ENCODE data around the gene DAB1.

Gene DAB1

DNA sequence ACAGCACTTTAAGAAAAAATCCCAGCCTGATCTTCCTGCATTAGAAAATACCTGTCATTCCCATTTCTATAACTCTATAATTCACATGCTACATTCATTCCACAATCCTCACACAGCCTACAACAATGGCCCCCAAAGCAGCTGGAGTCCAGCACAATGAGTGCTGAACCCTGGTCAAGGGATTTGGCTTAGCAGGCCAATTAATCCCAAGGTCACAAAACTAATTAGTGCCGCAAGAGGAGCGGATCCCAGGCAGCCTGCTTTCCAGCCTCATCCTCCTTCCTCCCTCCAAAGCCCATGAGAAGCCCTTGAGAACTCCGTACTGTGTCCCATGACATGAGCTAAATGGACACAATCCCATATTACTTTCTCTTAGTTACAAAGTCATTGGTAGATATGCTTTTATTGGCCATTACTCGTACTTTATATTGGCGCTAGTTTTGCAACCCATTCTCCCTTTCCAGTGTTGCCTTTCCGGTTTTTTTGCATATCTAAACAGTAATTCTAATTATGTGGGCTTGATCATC, 94.8 kb downstream of the DAB1 start:
- TF ChIP-seq, protein P1, sequence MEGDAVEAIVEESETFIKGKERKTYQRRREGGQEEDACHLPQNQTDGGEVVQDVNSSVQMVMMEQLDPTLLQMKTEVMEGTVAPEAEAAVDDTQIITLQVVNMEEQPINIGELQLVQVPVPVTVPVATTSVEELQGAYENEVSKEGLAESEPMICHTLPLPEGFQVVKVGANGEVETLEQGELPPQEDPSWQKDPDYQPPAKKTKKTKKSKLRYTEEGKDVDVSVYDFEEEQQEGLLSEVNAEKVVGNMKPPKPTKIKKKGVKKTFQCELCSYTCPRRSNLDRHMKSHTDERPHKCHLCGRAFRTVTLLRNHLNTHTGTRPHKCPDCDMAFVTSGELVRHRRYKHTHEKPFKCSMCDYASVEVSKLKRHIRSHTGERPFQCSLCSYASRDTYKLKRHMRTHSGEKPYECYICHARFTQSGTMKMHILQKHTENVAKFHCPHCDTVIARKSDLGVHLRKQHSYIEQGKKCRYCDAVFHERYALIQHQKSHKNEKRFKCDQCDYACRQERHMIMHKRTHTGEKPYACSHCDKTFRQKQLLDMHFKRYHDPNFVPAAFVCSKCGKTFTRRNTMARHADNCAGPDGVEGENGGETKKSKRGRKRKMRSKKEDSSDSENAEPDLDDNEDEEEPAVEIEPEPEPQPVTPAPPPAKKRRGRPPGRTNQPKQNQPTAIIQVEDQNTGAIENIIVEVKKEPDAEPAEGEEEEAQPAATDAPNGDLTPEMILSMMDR (IDR thresholded peaks at IDR 0.05; ENCODE audit: low read depth, low read length) = no peak
- no peak overlapping the region for H3K4me3 ChIP-seq (replicated peaks in 1 of 2; ENCODE audit: low read depth in 2 of 2, low read length in 2 of 2)
- DNase-seq (ENCODE audit: low read depth in 2 of 2) = no peak

DNA sequence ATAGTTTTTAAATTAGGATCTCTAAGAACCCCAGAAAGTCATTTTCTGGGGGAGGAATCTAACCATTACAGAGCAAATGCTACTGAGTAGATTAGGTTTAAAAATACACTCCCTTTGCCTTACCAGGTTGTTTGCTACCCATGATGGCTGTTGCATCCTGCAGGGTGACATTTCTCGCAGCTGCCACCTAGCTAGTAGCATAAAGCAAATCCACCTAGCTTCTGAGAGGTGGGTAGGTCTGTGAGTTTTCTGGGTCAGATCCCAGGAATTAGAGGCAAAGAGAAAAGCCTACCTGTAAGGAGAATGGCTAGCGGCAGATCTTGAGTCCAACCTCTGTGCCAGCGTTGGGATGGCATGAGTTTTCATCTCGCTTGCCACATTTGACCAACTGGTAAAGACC, 95.9 kb downstream of the DAB1 start:
- DNase-seq (ENCODE audit: low read depth in 2 of 2) = no peak
- TF ChIP-seq, protein P1 (IDR thresholded peaks at IDR 0.05; ENCODE audit: low read depth, low read length) = no peak
- no peak overlapping the region for H3K4me3 ChIP-seq (replicated peaks in 1 of 2; ENCODE audit: low read depth in 2 of 2, low read length in 2 of 2)

DNA sequence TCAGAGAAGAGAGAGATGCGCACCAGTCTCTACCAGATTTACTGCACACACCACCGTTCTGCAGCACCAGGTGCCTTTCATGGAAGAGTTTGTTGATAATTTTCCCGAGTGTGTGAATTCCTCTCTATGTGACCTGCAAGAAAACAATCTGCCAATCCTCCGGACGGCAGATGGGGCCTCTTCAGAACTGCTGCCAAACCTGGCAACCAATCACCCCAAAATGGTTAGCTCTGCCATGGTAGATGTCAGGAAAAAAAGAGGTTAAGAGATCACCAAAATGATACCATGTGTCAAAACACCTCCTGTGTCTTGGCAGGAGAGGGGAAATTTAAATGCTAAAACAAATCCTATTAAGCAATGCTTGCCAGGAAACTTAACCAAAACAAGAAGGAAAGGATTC, 96.5 kb downstream of the DAB1 start:
- no peak for DNase-seq (ENCODE audit: low read depth in 2 of 2)
- no peak overlapping the region for H3K4me3 ChIP-seq (replicated peaks in 1 of 2; ENCODE audit: low read depth in 2 of 2, low read length in 2 of 2)
- TF ChIP-seq, protein P1 (IDR thresholded peaks at IDR 0.05; ENCODE audit: low read depth, low read length) = no peak

GRCh38 chr1:57325536-57325935, 98.3 kb downstream of the DAB1 start:
- no peak overlapping the region for H3K4me3 ChIP-seq (replicated peaks in 1 of 2; ENCODE audit: low read depth in 2 of 2, low read length in 2 of 2)
- TF ChIP-seq, protein P1 (IDR thresholded peaks at IDR 0.05; ENCODE audit: low read depth, low read length) = no peak
- DNase-seq (ENCODE audit: low read depth in 2 of 2) = no peak

DNA sequence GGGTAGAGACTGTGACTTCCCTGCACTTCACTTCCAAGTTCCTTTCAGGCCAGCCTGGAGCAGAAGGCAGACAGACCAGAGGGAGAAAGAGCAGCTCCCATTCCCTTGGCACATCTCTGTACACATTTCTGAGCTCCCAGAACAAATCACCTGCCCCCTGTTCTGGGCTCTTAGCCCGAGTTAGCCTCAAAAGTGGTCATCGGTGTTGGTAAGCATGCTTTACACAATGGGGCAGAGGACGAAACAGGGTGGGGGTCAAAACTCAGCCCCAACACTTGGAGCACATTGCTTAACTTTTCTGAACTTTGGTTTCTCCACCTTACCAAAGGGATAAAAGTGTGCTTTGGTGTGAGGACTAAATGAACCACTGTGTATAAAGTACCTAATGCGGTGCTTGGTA, 98.7 kb downstream of the DAB1 start:
- TF ChIP-seq, protein P1 (IDR thresholded peaks at IDR 0.05; ENCODE audit: low read depth, low read length) = no peak
- no peak overlapping the region for H3K4me3 ChIP-seq (replicated peaks in 1 of 2; ENCODE audit: low read depth in 2 of 2, low read length in 2 of 2)
- DNase-seq (ENCODE audit: low read depth in 2 of 2) = no peak

GRCh38 chr1:57324388-57324787, 99.5 kb downstream of the DAB1 start:
- H3K4me3 ChIP-seq (replicated peaks in 1 of 2; ENCODE audit: low read depth in 2 of 2, low read length in 2 of 2) = no peak overlapping the region
- TF ChIP-seq, protein P1 (IDR thresholded peaks at IDR 0.05; ENCODE audit: low read depth, low read length) = no peak
- DNase-seq (ENCODE audit: low read depth in 2 of 2) = no peak

GRCh38 chr1:57321776-57322175, 102.1 kb downstream of the DAB1 start:
- H3K4me3 ChIP-seq (replicated peaks in 1 of 2; ENCODE audit: low read depth in 2 of 2, low read length in 2 of 2) = no peak overlapping the region
- DNase-seq (ENCODE audit: low read depth in 2 of 2) = no peak
- TF ChIP-seq, protein P1 (IDR thresholded peaks at IDR 0.05; ENCODE audit: low read depth, low read length) = no peak

Measured in cardiac fibroblast (primary cell).